Measurements from ENCODE around the gene SPTBN1.

DNA sequence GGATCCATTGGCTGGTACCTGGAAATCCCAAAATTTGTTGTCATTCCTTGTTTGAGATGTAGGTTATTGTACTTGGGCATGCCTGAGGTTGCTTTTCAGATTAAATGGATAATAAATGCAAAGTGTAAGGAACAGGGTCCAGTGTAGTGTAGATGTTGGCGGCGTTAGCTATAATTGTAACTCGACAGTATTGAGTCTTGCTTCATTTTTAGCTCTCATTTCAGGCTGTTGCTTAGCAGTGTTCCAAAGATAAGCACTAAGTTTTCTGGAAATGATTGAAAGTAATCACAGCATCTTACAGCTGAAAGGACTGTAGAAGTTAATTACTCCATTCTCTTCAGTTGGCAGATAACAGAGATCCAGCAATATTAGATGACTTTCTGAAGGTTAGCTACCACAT is 47.8 kb upstream of the SPTBN1 start:
- TF ChIP-seq RAD21 (IDR thresholded peaks at IDR 0.05; ENCODE audit: low read depth): no peak
- no peak for TF ChIP-seq EP300 (IDR thresholded peaks at IDR 0.05; ENCODE audit: borderline replicate concordance)
- TF ChIP-seq TAF1 (IDR thresholded peaks at IDR 0.05; ENCODE audit: low read depth): no peak
- TF ChIP-seq TCF12 (IDR thresholded peaks at IDR 0.05; ENCODE audit: low read depth): no peak
- no peak for TF ChIP-seq FOXM1 (IDR thresholded peaks at IDR 0.05; ENCODE audit: borderline replicate concordance, low read depth)
- TF ChIP-seq EGR1 (IDR thresholded peaks at IDR 0.05): no peak
- TF ChIP-seq, protein P1, sequence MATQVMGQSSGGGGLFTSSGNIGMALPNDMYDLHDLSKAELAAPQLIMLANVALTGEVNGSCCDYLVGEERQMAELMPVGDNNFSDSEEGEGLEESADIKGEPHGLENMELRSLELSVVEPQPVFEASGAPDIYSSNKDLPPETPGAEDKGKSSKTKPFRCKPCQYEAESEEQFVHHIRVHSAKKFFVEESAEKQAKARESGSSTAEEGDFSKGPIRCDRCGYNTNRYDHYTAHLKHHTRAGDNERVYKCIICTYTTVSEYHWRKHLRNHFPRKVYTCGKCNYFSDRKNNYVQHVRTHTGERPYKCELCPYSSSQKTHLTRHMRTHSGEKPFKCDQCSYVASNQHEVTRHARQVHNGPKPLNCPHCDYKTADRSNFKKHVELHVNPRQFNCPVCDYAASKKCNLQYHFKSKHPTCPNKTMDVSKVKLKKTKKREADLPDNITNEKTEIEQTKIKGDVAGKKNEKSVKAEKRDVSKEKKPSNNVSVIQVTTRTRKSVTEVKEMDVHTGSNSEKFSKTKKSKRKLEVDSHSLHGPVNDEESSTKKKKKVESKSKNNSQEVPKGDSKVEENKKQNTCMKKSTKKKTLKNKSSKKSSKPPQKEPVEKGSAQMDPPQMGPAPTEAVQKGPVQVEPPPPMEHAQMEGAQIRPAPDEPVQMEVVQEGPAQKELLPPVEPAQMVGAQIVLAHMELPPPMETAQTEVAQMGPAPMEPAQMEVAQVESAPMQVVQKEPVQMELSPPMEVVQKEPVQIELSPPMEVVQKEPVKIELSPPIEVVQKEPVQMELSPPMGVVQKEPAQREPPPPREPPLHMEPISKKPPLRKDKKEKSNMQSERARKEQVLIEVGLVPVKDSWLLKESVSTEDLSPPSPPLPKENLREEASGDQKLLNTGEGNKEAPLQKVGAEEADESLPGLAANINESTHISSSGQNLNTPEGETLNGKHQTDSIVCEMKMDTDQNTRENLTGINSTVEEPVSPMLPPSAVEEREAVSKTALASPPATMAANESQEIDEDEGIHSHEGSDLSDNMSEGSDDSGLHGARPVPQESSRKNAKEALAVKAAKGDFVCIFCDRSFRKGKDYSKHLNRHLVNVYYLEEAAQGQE (IDR thresholded peaks at IDR 0.05; ENCODE audit: low read depth): no peak
- no peak for TF ChIP-seq NFIC (IDR thresholded peaks at IDR 0.05)
